WTC11 (cell line): ENCODE data around the gene SCAF8. TPM values are rescaled to one million over a fixed set of nuclear protein-coding genes. Genes with fewer than 3 reads are reported as not detected.

ENCODE experiments used
- ATAC-seq: fragments of 200-7000 bp; cut with Tn5 transposase; 2 replicates; pipeline ENCODE4 v1.10.0; 2021; ENCODE audit warnings: mild to moderate bottlenecking, moderate library complexity
- CTCF ChIA-PET: fragments of 300-600 bp; sonication (Branson Sonifier 250); formaldehyde crosslinking; loops from one replicate; lab custom pipeline; 2021; ENCODE audit warnings: antibody characterized with exemption; lab: Charles Lee
- POLR2A ChIA-PET: fragments of 350-600 bp; sonication (Branson Sonifier 250); formaldehyde crosslinking; loops from one replicate; lab custom pipeline; 2021; ENCODE audit warnings: antibody characterized with exemption; lab: Charles Lee
- DNase-seq: peaks from one replicate; pipeline ENCODE4 v3.0.0; 2021; ENCODE audit warnings: low spot score
- H3K27ac Mint-ChIP-seq: 2 replicates; pipeline ENCODE4 v1.8.0; 2021; ENCODE audit warnings: mixed read lengths
- H3K27me3 Mint-ChIP-seq: 2 replicates; pipeline ENCODE4 v1.8.0; 2021; ENCODE audit warnings: low read depth, mild to moderate bottlenecking, moderate library complexity, mixed read lengths
- H3K36me3 Mint-ChIP-seq: 2 replicates; pipeline ENCODE4 v1.8.0; 2021; ENCODE audit warnings: mixed read lengths
- H3K4me1 Mint-ChIP-seq: 2 replicates; pipeline ENCODE4 v1.8.0; 2022; ENCODE audit warnings: mixed read lengths
- H3K4me3 Mint-ChIP-seq: 2 replicates; pipeline ENCODE4 v1.8.0; 2021; ENCODE audit warnings: mild to moderate bottlenecking, moderate library complexity, mixed read lengths
- H3K9me3 Mint-ChIP-seq: 2 replicates; pipeline ENCODE4 v1.8.0; 2021; ENCODE audit warnings: mixed read lengths
- ATF1 ChIP-seq: sonication (generic); formaldehyde crosslinking; IDR thresholded peaks from 2 replicates; pipeline ENCODE4 v1.8.1; 2023; ENCODE audit warnings: mild to moderate bottlenecking, moderate library complexity, missing genetic modification reagents
- ATF2 ChIP-seq: sonication (generic); formaldehyde crosslinking; IDR thresholded peaks from 2 replicates; pipeline ENCODE4 v1.8.1; 2022; ENCODE audit warnings: low read depth, missing genetic modification reagents, borderline replicate concordance
- ATF3 ChIP-seq: sonication (generic); formaldehyde crosslinking; conservative IDR thresholded peaks from 2 replicates; pipeline ENCODE4 v1.8.1; 2022; ENCODE audit warnings: mild to moderate bottlenecking, missing genetic modification reagents
- ATF6 ChIP-seq: sonication (generic); formaldehyde crosslinking; IDR thresholded peaks from 2 replicates; pipeline ENCODE4 v1.8.1; 2023; ENCODE audit warnings: mild to moderate bottlenecking, missing genetic modification reagents
- CBFB ChIP-seq: sonication (generic); formaldehyde crosslinking; IDR thresholded peaks from 2 replicates; pipeline ENCODE4 v1.8.1; 2022; ENCODE audit warnings: mild to moderate bottlenecking, low read depth, missing genetic modification reagents
- CREB1 ChIP-seq: sonication (generic); formaldehyde crosslinking; IDR thresholded peaks from 2 replicates; pipeline ENCODE4 v1.8.0; 2023; ENCODE audit warnings: mild to moderate bottlenecking, missing genetic modification reagents
- FOXK1 ChIP-seq: sonication (generic); formaldehyde crosslinking; IDR thresholded peaks from 2 replicates; pipeline ENCODE4 v1.8.0; 2022; ENCODE audit warnings: mild to moderate bottlenecking, moderate library complexity, missing genetic modification reagents
- GABPB1 ChIP-seq: sonication (generic); formaldehyde crosslinking; IDR thresholded peaks from 2 replicates; pipeline ENCODE4 v1.8.1; 2023; ENCODE audit warnings: mild to moderate bottlenecking, missing genetic modification reagents
- HMGXB4 ChIP-seq: sonication (generic); formaldehyde crosslinking; IDR thresholded peaks from 2 replicates; pipeline ENCODE4 v1.8.1; 2023; ENCODE audit warnings: mild to moderate bottlenecking, moderate library complexity, missing genetic modification reagents
- MYBL2 ChIP-seq: sonication (generic); formaldehyde crosslinking; IDR thresholded peaks from 2 replicates; pipeline ENCODE4 v1.8.1; 2023; ENCODE audit warnings: mild to moderate bottlenecking, moderate library complexity, missing genetic modification reagents
- NR2C2 ChIP-seq: sonication (generic); formaldehyde crosslinking; IDR thresholded peaks from 2 replicates; pipeline ENCODE4 v1.8.0; 2022; ENCODE audit warnings: mild to moderate bottlenecking, missing genetic modification reagents
- PREB ChIP-seq: sonication (generic); formaldehyde crosslinking; IDR thresholded peaks from 2 replicates; pipeline ENCODE4 v1.8.1; 2022; ENCODE audit warnings: mild to moderate bottlenecking, missing genetic modification reagents, moderate library complexity, borderline replicate concordance
- RELA ChIP-seq: sonication (generic); formaldehyde crosslinking; IDR thresholded peaks from 2 replicates; pipeline ENCODE4 v1.8.1; 2022; ENCODE audit warnings: missing genetic modification reagents, mild to moderate bottlenecking, borderline replicate concordance
- SMAD4 ChIP-seq: sonication (generic); formaldehyde crosslinking; IDR thresholded peaks from 2 replicates; pipeline ENCODE4 v1.8.0; 2022; ENCODE audit warnings: mild to moderate bottlenecking, missing genetic modification reagents
- SOX15 ChIP-seq: fragments of 250-450 bp; sonication (Bioruptor Pico); IDR thresholded peaks from 2 replicates; pipeline ENCODE4 v1.9.0; 2021; ENCODE audit warnings: mild to moderate bottlenecking
- SP1 ChIP-seq: sonication (generic); formaldehyde crosslinking; conservative IDR thresholded peaks from 2 replicates; pipeline ENCODE4 v1.8.1; 2022; ENCODE audit warnings: missing genetic modification reagents
- USF1 ChIP-seq: sonication (generic); formaldehyde crosslinking; IDR thresholded peaks from 2 replicates; pipeline ENCODE4 v1.8.0; 2022; ENCODE audit warnings: mild to moderate bottlenecking, missing genetic modification reagents
- USF2 ChIP-seq: sonication (generic); formaldehyde crosslinking; IDR thresholded peaks from 2 replicates; pipeline ENCODE4 v1.8.1; 2023; ENCODE audit warnings: mild to moderate bottlenecking, missing genetic modification reagents, moderate library complexity
- ZNF219 ChIP-seq: sonication (generic); formaldehyde crosslinking; IDR thresholded peaks from 2 replicates; pipeline ENCODE4 v1.8.0; 2023; ENCODE audit warnings: missing genetic modification reagents, mild to moderate bottlenecking, borderline replicate concordance
- ZNF263 ChIP-seq: sonication (generic); formaldehyde crosslinking; IDR thresholded peaks from 2 replicates; pipeline ENCODE4 v1.8.1; 2022; ENCODE audit warnings: low read depth, mild to moderate bottlenecking, moderate library complexity, missing genetic modification reagents
- ZNF671 ChIP-seq: fragments of 250-450 bp; sonication (Bioruptor Pico); IDR thresholded peaks from 2 replicates; pipeline ENCODE4 v1.8.0; 2021; ENCODE audit warnings: mild to moderate bottlenecking
- total RNA-seq: library from RNA; stranded (reverse); gene quantifications from 3 replicates; pipeline ENCODE4 v1.2.3, GENCODE V29; 2021
- TF ChIP-seq, protein P1 (sequence below): sonication (generic); formaldehyde crosslinking; IDR thresholded peaks from 2 replicates; pipeline ENCODE4 v1.8.0; 2022; ENCODE audit warnings: mild to moderate bottlenecking, missing genetic modification reagents

Gene SCAF8
- total RNA-seq, 1 experiment from 2014 or later, result 40.7 TPM

DNA sequence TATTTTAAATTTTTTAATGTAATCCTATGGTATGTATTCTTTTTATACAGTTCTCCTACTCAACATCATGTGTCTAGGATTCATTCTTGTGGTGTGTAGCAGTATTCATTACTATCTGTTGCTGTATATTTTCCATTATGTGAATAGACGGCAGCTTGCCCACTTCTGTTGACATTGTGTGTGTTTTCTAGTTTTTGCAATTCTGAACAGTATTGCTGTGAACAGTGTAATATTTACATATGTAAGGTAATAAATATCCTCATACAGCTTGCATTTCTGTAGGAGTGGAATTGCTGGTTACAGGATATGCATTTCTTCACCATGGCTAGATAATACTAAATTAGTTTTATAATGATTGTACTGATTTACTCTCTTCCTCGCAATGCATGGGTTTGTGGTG, 51.9 kb downstream of the SCAF8 start (continued):
- TF ChIP-seq, protein P1, sequence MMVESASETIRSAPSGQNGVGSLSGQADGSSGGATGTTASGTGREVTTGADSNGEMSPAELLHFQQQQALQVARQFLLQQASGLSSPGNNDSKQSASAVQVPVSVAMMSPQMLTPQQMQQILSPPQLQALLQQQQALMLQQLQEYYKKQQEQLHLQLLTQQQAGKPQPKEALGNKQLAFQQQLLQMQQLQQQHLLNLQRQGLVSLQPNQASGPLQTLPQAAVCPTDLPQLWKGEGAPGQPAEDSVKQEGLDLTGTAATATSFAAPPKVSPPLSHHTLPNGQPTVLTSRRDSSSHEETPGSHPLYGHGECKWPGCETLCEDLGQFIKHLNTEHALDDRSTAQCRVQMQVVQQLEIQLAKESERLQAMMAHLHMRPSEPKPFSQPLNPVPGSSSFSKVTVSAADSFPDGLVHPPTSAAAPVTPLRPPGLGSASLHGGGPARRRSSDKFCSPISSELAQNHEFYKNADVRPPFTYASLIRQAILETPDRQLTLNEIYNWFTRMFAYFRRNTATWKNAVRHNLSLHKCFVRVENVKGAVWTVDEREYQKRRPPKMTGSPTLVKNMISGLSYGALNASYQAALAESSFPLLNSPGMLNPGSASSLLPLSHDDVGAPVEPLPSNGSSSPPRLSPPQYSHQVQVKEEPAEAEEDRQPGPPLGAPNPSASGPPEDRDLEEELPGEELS (CRISPR knock-in tag), result no peak
- TF ChIP-seq, all 79 proteins: peak for 0

- Mint-ChIP-seq H3K9me3 (0 out of 2 replicates have a peak, but pooled peaks cover 5% of the 10 kb centered on the region), H3K27ac (no peak overlapping the region; the same call in none of the 2 replicates)
- TF ChIP-seq NR2C2 (CRISPR knock-in tag) (no peak), USF1 (CRISPR knock-in tag) (no peak), ATF6 (CRISPR knock-in tag) (no peak), ZNF263 (CRISPR knock-in tag) (no peak), ATF3 (CRISPR knock-in tag) (no peak), ZNF671 (CRISPR knock-in tag) (no peak), FOXK1 (no peak), ATF1 (CRISPR knock-in tag) (no peak), ZNF219 (CRISPR knock-in tag) (no peak), HMGXB4 (CRISPR knock-in tag) (no peak), CBFB (CRISPR knock-in tag) (no peak), CREB1 (no peak), SMAD4 (no peak), SOX15 (CRISPR knock-in tag) (no peak)
- TF ChIP-seq, all 79 proteins: peak for 0
- ATAC-seq, result no peak
- peaks cover 21% of the 10 kb centered on the region for H3K4me1 Mint-ChIP-seq
- H3K4me3 Mint-ChIP-seq, result no peak overlapping the region
- CTCF ChIA-PET, result no interaction called here
- no peaks in the 10 kb centered on the region for H3K27me3 Mint-ChIP-seq
- peaks cover 18% of the 10 kb centered on the region for H3K36me3 Mint-ChIP-seq
- POLR2A ChIA-PET, result no interaction called here
- no peak for DNase-seq
These were observed 53.1 kb downstream of the SCAF8 start for GRCh38 chr6:154786144-154786868.

DNA sequence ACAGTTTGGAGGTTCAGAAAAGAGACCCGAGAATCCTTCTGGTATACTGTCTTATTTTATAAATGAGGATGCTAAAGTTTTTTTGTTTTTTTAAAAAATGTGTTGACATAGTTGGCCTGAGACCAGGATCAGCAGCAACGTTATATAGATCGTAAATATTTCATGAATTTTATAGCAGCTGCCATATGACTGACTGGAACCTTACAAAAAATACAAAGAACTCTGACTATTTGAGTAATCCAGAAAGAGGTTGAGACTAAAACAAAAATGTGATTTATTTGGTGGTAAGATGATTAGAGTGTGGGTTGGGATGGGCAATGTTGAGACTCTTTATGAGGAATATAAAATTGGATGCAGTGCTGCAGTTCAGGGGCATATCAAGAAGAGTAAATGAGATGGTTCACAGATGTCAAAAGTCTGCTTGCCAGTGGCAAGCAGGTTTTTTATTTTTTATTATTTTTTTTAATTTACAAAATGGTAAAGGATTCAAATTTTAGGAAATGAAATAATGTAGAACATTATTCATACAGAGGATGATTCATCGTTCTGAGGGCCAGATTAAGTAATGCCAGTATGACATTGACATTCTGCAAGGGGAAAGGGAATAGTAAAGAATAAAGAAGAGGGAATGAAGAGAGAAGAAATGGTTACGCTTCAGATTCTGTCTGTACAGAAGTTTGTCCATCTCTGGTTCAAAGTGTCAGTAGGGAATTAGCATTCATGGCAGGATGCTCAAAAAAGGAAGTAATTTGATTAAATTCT, 58.5 kb downstream of the SCAF8 start:
- H3K36me3 Mint-ChIP-seq, result peaks cover 45% of the 10 kb centered on the region
- ATAC-seq (no peak), DNase-seq (no peak)
- H3K9me3 Mint-ChIP-seq, result 0 out of 2 replicates have a peak, but pooled peaks cover 5% of the 10 kb centered on the region
- no peak overlapping the region for H3K27ac Mint-ChIP-seq
- H3K4me3 Mint-ChIP-seq, result no peak overlapping the region
- H3K27me3 Mint-ChIP-seq, result no peaks in the 10 kb centered on the region
- H3K4me1 Mint-ChIP-seq, result peaks cover 3% of the 10 kb centered on the region
- ChIA-PET CTCF (no interaction called here), POLR2A (no interaction called here)
- TF ChIP-seq SP1 (CRISPR knock-in tag), result no peak
- TF ChIP-seq MYBL2 (CRISPR knock-in tag), result no peak
- no peak for TF ChIP-seq USF2 (CRISPR knock-in tag)
- no peak for TF ChIP-seq RELA
- no peak for TF ChIP-seq PREB (CRISPR knock-in tag)
- no peak for TF ChIP-seq ATF2 (CRISPR knock-in tag)
- TF ChIP-seq GABPB1, result no peak
